GM18508 (cell line): ENCODE data around the gene SLC25A34.

Experiments
- ATAC-seq: cut with Tn5 transposase; IDR thresholded peaks from one replicate; pipeline ENCODE4 v1.9.1; 2021; ENCODE audit warnings: moderate number of reproducible peaks; ENCODE audit not compliant: insufficient read depth, unreplicated experiment

The SLC25A34 gene

DNA sequence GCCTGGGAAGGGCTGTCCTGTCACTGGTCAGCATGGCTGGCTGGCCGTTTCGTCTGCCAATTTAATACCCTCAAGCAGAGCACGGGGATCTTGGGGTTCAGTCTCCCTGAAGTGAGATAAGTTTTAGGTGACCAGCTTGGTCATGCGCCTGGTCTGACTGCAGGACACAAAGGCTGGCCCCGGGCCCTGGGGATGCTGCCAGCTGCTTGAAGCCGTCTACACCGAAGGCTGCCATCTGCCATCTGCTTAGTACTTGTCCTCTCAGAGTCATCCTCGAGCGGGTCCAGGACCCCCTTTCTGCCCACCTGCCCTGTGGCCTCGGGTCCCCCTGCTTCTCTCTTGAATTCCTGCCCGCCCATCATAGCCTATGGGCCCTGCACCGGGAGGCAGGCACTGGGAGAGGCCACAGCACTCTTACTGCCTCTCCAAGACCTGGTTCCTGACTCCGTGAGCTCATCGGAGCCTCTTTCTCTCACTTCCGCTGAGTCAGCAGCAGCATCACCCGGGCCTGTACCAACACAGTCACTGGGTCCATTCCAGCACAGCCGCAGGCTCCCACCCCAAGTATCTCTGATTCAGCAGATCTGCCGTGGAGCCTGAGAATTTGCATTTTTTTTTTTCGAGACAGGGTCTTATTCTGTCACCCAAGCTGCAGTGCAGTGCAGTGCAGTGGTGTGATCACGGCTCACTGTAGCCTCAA lies 29.6 kb downstream of the SLC25A34 start:
- ATAC-seq, result no peak

DNA sequence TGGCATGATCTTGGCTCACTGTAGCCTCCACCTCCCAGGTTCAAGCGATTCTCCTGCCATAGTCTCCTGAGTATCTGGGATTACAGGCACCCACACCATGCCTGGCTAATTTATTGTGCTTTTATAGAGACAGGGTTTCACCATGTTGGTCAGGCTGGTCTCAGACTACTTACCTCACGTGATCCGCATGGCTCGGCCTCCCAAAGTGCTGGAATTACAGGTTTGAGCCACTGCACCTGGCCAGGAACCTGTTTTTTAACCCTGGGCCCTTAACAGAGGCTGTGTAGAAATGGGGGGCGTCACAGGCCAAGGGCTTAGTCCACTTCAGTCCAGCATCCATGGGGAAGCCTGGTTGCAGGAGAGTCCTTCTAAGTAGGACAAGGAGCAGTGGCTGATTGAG lies 31.9 kb downstream of the SLC25A34 start:
- no peak for ATAC-seq

DNA sequence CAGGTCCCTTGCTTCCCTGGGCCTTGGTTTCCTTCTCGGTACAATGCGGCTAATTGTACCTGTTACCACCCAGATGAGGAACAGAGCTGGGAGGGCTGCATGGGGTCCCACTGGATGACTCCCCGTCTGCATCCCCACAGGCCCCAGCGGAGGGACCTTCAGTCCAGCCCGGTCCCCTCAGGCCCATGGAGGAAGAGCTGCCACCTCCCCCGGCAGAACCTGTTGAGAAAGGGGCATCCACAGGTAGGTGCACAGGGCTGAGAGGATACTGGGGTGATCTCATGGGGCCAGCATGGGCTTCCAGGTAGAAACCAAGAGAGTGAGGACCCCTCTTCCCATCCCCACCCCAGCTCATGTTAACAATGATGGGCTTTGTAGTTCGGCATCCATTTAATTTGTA lies 32.3 kb downstream of the SLC25A34 start:
- no peak for ATAC-seq

DNA sequence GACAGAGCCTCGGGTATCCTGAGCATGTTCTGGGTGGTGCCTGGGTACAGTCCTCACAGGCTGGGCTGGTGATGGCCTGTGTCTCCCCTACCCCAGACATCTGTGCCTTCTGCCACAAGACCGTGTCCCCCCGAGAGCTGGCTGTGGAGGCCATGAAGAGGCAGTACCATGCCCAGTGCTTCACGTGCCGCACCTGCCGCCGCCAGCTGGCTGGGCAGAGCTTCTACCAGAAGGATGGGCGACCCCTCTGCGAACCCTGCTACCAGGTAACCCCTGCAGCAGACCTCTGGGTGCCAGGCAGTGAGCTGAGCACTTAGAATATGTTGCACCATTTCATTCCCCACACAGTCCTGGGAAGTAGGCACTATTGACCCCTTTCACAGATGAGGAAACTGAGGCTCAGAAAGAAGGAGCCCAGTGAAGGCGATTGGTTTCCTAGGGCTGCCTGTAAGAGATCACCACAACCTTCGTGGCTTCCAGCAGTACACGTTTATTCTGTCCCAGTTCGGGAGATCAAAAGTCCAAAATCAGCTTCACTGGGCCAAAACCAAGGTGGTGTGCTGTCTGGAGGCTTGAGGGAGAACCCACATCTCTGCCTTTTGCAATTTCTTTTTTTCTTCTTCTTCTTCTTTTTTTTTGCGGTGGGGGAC lies 34.4 kb downstream of the SLC25A34 start:
- no peak for ATAC-seq

DNA sequence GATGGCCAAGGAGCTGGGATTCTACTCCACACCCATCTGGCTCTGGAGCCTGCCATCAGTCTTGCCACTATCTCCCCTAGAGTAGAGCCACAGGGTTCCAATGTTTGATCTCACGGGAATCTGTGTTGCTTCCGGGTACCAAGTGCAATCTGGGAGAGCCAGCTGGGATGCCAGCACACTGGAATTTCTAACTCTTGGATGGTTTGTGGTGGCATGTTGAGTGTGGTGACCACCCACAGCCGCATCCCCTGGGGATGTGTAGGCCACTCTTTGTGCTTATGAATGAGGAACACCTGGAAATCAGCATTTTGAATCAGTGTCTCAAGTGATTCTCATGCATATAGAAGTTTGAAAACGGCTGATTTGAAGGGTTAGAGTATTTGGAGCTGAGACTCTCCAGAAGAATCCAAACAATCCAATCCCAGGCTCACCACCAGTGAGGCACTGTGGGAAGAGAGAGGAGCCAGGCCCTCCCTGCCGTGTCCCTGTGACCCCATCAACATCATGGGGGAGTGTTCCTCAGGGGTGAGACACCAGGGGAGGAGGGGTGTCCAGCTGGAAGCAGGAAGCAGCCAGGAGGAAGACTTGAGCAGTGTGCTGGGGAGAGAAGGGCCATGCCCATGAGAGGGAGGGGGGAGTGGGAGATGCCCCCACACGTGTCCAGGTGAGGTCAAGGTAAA lies 35.9 kb downstream of the SLC25A34 start:
- ATAC-seq, result no peak

DNA sequence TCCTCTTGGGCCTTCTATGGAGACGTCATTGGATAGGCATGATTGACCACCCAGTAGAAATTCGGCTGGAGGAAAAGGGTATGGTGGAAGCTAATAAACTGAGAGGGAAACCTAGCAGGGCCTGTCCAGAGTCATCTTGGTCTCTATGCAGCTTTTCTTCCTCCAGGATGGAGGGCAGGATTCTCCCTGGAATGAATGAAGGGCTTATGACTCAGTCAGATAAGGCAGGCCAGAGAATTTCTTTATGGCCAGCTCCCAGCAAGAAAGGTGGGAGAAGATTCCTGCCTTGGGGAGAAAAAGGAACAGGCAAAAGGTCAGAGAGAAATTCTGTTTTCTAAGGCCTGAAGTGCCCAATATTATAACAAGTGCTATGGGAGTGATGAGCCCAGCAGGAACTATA lies 39.6 kb downstream of the SLC25A34 start:
- ATAC-seq, result no peak

DNA sequence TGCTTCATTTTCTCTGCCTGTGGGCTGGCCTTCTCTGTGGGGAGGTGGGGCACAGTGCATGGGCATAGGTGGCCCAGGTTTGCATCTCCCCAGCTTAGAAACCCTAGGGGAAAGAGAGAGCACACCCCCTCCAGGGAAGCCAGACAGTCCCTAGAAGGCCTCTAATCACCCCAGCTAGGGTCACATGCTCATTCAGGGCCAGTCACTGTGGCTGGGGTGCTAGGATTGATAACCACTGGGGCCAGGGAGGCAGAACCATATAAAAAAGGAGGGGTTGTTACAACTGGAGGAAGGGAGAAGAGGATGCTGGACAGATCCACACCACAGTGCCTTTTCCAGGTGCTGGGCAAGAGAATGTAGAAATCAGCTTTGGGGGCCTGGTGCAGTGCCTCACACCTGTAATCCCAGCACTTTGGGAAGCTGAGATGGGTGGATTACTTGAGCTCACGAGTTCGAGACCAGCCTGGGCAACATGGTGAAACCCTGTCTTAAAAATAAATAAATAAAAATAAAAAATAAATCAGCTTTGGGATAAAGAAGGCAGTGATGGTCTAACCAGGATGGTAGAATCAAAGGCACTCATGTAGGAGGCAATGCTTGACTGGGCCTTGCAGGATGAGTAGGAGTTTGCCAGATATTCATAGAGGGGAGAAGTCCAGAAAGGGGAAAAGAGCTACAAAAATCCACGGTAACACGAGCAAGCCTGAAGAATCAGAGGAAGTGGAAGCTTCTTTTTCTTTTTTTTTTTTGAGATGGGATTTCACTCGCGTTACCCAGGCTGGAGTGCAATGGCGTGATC lies 42.0 kb downstream of the SLC25A34 start:
- ATAC-seq, result no peak

DNA sequence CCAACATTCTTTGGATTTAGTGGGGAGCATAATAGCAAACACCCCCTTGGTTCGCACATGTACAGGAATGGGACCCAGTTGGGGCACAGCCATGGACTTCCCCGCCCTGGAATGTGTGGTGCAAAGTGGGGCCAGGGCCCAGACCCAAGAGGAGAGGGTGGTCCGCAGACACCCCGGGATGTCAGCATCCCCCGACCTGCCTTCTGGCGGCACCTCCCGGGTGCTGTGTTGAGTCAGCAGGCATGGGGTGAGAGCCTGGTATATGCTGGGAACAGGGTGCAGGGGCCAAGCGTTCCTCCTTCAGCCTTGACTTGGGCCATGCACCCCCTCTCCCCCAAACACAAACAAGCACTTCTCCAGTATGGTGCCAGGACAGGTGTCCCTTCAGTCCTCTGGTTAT lies 49.6 kb downstream of the SLC25A34 start:
- ATAC-seq, result no peak

DNA sequence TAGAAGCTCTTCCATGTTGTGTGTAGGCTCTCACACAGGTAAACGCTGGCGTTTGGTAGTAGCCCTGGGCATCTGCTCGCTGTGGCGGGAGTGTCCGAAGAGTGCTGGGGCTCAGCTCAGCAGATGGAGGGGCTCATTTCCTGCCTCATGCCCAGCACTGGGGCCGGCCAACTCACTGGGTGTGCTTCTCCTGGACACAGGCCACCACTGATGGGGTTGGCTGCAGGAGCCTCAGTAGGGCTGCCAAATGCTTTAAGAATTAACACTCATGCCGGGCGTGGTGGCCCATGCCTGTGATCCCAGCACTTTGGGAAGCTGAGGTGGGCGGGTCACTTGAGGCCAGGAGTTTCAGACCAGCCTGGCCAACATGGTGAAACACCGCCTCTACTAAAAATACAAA lies 50.5 kb downstream of the SLC25A34 start:
- ATAC-seq, result no peak

DNA sequence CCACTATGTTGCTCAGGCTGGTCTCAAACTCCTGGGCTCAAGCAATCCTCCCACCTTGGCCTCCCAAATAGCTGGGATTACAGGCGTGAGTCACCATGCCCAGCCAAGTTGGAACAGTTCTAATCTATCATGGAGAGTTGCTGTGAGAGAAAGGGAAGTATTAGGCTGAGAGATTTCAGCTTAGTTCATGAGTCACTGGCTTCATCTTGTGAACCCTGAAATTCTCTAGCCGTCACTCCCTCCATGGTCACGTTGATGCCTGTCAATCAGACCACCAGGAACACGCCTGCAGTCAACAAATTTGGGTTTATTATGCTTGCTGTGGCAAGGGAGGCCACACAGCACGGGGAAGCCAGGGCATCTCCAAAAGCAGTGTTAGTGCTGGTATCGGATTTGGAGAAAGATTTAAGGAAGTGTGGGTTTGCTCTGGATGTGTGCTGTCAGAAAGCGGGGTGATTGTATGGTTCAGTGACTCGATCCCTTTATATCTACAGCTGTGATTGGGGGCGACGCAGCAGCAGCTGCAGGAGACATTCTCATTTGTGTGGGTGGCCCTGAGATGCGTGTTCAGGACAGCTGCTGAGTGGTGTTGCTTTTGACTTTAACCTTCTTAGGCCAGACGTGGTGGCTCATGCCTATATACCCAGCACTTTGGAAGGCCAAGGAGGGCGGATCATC lies 52.7 kb downstream of the SLC25A34 start:
- no peak for ATAC-seq
